Heart left ventricle (tissue), 16 donors: ENCODE measurements around the gene USP12. TPM values are rescaled to one million over a fixed set of nuclear protein-coding genes. Genes with fewer than 3 reads are reported as not detected.
"Not testable (repeated sequence)": the region's sequence is repeated elsewhere in the genome, so short reads cannot be mapped to it uniquely, and the experiment has no call there.

Experiments used
- ATAC-seq, 4 donors: fragments of 200-7000 bp; cut with Tn5 transposase; one replicate each; pipeline ENCODE4 v1.9.1; 2020 to 2022; ENCODE audit warnings: moderate library complexity in 4 of 4, mild to moderate bottlenecking in 3 of 4, moderate number of reproducible peaks in 1 of 4
- DNase-seq, 5 donors: peaks; one replicate each; pipeline ENCODE4 v3.0.0-alpha.2; 2020
- H3K27ac ChIP-seq, 12 donors: fragments of 200-600 bp; sonication (generic) in 4 of 12; one replicate each; pipeline versions ENCODE4 v1.5.0 to v1.8.0; 2016 to 2022; ENCODE audit warnings: mild to moderate bottlenecking in 2 of 12
- H3K27me3 ChIP-seq, 9 donors: fragments of 200-600 bp; sonication (generic) in 2 of 9; one replicate each; pipeline versions ENCODE4 v1.5.1 to v1.8.0; 2016 to 2022; ENCODE audit warnings: mild to moderate bottlenecking in 3 of 9
- H3K36me3 ChIP-seq, 9 donors: fragments of 200-600 bp; sonication (generic) in 2 of 9; one replicate each; pipeline versions ENCODE4 v1.5.0 to v1.8.0; 2018 to 2022; ENCODE audit warnings: mild to moderate bottlenecking in 2 of 9
- H3K4me1 ChIP-seq, 12 donors: fragments of 200-600 bp; sonication (generic) in 4 of 12; one replicate each; pipeline versions ENCODE4 v1.5.0 to v1.8.0; 2016 to 2022; ENCODE audit warnings: mild to moderate bottlenecking in 3 of 12
- H3K4me3 ChIP-seq, 12 donors: fragments of 200-600 bp; sonication (generic) in 4 of 12; one replicate each; pipeline versions ENCODE4 v1.5.0 to v1.8.0; 2017 to 2022; ENCODE audit warnings: mild to moderate bottlenecking in 9 of 12, moderate library complexity in 4 of 12
- H3K9me3 ChIP-seq, 12 donors: fragments of 200-600 bp; sonication (generic) in 4 of 12; one replicate each; pipeline versions ENCODE4 v1.5.0 to v1.8.0; 2016 to 2022; ENCODE audit warnings: mild to moderate bottlenecking in 1 of 12
- POLR2A ChIP-seq, 2 donors: fragments of 450-650 bp; IDR thresholded peaks; one replicate each; pipeline ENCODE4 v1.6.1; 2017; ENCODE audit warnings: antibody characterized with exemption in 2 of 2, mild to moderate bottlenecking in 2 of 2, moderate library complexity in 2 of 2
- WGBS, 4 donors: extraction: QIAGEN DNeasy Blood & Tissue Kit in 2 of 4; methylation state at CpG; one replicate each; pipeline versions ENCODE4 v1.1.5 to v1.1.7; 2013 to 2018; 5-methylcytosine and 5-hydroxymethylcytosine counted together
- intact Hi-C, 10 donors: fragments of 100-400 bp; cut with DNase I; formaldehyde crosslinking; loops; one replicate each; pipeline versions ENCODE4 v1.11.1 to v1.14.2; 2022
- polyA plus RNA-seq, 2 donors: library from polyadenylated mRNA; stranded (reverse); fragments of 200-250 nt; gene quantifications; one replicate each; pipeline ENCODE4 v1.2.3, GENCODE V29; 2013
- total RNA-seq, 9 donors: library from RNA; depleted of rRNA in 2 of 9; stranded (reverse); fragments of >200 nt in 2 of 9; fragmentation: NEBNext Ultra II Directional in 3 of 9; extraction: Animal tissue kit (Norgen Biotek cat#: 25700) in 3 of 9; gene quantifications; one replicate each; pipeline versions ENCODE4 v1.1.0 to v1.2.4, GENCODE V29; 2016 to 2023
- TF ChIP-seq, protein P1 (sequence below), 12 donors: fragments of 200-600 bp; sonication (generic) in 4 of 12; IDR thresholded peaks; one replicate each; pipeline versions ENCODE4 v1.5.0 to v1.8.0; 2018 to 2022; ENCODE audit warnings: antibody characterized with exemption in 12 of 12, mild to moderate bottlenecking in 5 of 12
- donor health status: ischemic (EF 13 %, LVEDD 7.1; RV severe dilation, severe dysfunction).
- donor health status: healthy with polysubstance abuse.
- donor health status: DM: no; HTN: yes; CAD: no.
- donor health status: DM: no; HTN: no; CAD: no.
- donor health status: ischemic (EF 25% LVEDD 6.9; RV normal size, moderate dysfunction).
- donor health status: ischemic (EF 25% LVEDD 5.7; RV mildly dilated, moderate dysfunction).
- donor health status: healthy.
- donor health status: DM: yes; HTN: yes; CAD: no.
- donor health status: ischemic (EF 35%, LVEDD 5.7; RV mildly dilated, moderate dysfunction).
- donor health status: nonischemic (EF 11% LVEDD 7.7; RV severe dilation, severe dysfunction).
- donor health status: DM: yes; HTN: yes; CAD: no.
- donor health status: PGD.
- donor health status: ischemic (EF 29% LVEDD 5.4; RV normal size, mild dysfunction).
- donor health status: nonischemic (EF 23%, LVEDD 6.1; RV moderate dilation, normal function).

The USP12 gene
- total and polyA plus RNA-seq, 11 donors, result 5.1 to 35.4 (median 20.8) TPM

GRCh38 chr13:27141746-27142145 is 29.9 kb downstream of the USP12 start:
- intact Hi-C loops, result loop anchor here in 1 of 10 donors (2.0 kb wide), 1 partner anchor 63 kb away; no protein-coding TSS in a partner anchor
- DNase-seq, result no peak
- Histone ChIP-seq H3K9me3 (peaks cover 0 to 39% (median 11%) of the 10 kb centered on the region in 12 donors), H3K4me1 (peaks cover 0 to 17% (median 4%) of the 10 kb centered on the region in 12 donors), H3K27ac (no peak overlapping the region), H3K4me3 (no peak overlapping the region), H3K27me3 (no peaks in the 10 kb centered on the region), H3K36me3 (no peaks in the 10 kb centered on the region)
- TF ChIP-seq, protein P1, sequence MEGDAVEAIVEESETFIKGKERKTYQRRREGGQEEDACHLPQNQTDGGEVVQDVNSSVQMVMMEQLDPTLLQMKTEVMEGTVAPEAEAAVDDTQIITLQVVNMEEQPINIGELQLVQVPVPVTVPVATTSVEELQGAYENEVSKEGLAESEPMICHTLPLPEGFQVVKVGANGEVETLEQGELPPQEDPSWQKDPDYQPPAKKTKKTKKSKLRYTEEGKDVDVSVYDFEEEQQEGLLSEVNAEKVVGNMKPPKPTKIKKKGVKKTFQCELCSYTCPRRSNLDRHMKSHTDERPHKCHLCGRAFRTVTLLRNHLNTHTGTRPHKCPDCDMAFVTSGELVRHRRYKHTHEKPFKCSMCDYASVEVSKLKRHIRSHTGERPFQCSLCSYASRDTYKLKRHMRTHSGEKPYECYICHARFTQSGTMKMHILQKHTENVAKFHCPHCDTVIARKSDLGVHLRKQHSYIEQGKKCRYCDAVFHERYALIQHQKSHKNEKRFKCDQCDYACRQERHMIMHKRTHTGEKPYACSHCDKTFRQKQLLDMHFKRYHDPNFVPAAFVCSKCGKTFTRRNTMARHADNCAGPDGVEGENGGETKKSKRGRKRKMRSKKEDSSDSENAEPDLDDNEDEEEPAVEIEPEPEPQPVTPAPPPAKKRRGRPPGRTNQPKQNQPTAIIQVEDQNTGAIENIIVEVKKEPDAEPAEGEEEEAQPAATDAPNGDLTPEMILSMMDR (IDR thresholded peaks at IDR 0.05), result no peak
- TF ChIP-seq POLR2A (IDR thresholded peaks at IDR 0.05), result no peak
- ATAC-seq, result no peak
- 95 to 97% (median 96%) methylated on average over 5 of the region's 5 CpGs for WGBS, 4 donors

- H3K4me1 ChIP-seq, result peaks cover 0 to 16% (median 4%) of the 10 kb centered on the region in 12 donors
- 94 to 97% (median 96%) methylated on average over 5 of the region's 5 CpGs for WGBS, 4 donors
- H3K4me3 ChIP-seq, H3K36me3 ChIP-seq, H3K27me3 ChIP-seq, DNase-seq, ATAC-seq, H3K27ac ChIP-seq: not testable (repeated sequence)
- intact Hi-C loops, result loop anchor here in 1 of 10 donors (2.0 kb wide), 1 partner anchor 62 kb away; no protein-coding TSS in a partner anchor
- peaks cover 0 to 39% (median 11%) of the 10 kb centered on the region in 12 donors for H3K9me3 ChIP-seq
These were observed 30.5 kb downstream of the USP12 start for GRCh38 chr13:27141159-27141558.

DNA sequence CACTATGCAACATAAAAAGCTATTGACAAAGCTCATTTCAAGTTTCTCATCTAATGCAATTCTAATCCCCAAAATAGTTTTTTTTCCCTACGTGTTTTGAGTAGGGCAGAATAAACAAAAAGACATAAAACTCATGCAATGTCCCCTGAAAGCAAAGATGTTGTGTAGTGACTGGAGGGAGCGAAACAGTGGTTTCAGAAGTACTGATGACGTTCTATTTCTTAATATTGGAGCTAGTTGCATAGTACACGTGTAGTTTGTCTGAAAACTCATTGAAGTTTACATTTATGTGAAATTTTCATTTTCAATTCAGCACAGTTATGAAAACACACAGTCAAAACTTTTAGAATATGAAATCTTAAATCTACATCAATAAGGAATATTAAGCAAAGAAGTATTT is 31.6 kb downstream of the USP12 start:
- Histone ChIP-seq H3K4me1 (peaks cover 0 to 15% (median 4%) of the 10 kb centered on the region in 12 donors), H3K4me3 (no peak overlapping the region), H3K36me3 (no peaks in the 10 kb centered on the region), H3K27me3 (no peaks in the 10 kb centered on the region), H3K27ac (no peak overlapping the region), H3K9me3 (peaks cover 0 to 39% (median 11%) of the 10 kb centered on the region in 12 donors)
- no peak for DNase-seq
- intact Hi-C loops, result loop anchor here in 1 of 10 donors (2.0 kb wide), 1 partner anchor 61 kb away; no protein-coding TSS in a partner anchor
- ATAC-seq, result no peak
- TF ChIP-seq, protein P1 (IDR thresholded peaks at IDR 0.05), result no peak
- no peak for TF ChIP-seq POLR2A (IDR thresholded peaks at IDR 0.05)
- WGBS, 4 donors, result 92 to 97% (median 95%) methylated on average over 4 of the region's 4 CpGs

DNA sequence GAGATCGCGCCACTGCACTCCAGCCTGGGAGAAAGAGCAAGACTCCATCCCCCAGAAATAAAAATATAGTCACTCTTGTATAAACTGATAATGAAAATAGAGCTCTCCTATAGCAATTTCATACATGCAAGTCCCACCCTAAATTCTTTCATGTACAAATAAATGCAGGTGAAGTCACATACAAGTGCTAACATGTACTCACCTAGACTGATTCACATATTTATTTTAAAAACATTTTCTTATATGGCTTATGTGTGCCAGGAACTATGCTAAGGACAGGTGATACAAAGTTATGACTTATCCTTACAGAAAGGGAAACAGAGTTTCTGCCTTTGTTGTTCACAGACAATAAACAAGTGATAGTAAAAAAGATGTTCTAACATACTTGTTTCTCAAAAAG is 32.0 kb downstream of the USP12 start:
- Histone ChIP-seq H3K9me3 (peaks cover 0 to 39% (median 11%) of the 10 kb centered on the region in 12 donors), H3K27me3 (no peaks in the 10 kb centered on the region), H3K27ac (no peak overlapping the region), H3K4me3 (no peak overlapping the region), H3K36me3 (no peaks in the 10 kb centered on the region), H3K4me1 (peaks cover 0 to 17% (median 4%) of the 10 kb centered on the region in 12 donors)
- WGBS, 4 donors, result 95 to 100% (median 99%) methylated on average over 2 of the region's 2 CpGs
- intact Hi-C loops, result no loop called here
- ATAC-seq (no peak), DNase-seq (no peak)
- TF ChIP-seq POLR2A (IDR thresholded peaks at IDR 0.05), result no peak
- TF ChIP-seq, protein P1 (IDR thresholded peaks at IDR 0.05), result no peak
